ENCODE data around the gene KIF25.

The KIF25 gene, protein sequence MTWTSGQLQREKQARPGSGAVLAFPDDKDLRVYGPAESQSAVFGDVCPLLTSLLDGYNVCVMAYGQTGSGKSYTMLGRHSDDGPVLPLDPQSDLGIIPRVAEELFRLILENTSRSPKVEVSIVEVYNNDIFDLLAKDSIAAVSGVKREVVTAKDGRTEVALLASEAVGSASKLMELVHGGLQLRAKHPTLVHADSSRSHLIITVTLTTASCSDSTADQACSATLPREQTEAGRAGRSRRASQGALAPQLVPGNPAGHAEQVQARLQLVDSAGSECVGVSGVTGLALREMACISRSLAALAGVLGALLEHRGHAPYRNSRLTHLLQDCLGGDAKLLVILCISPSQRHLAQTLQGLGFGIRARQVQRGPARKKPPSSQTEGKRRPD
- 0 reads per million in 2 experiments for total RNA-seq

DNA sequence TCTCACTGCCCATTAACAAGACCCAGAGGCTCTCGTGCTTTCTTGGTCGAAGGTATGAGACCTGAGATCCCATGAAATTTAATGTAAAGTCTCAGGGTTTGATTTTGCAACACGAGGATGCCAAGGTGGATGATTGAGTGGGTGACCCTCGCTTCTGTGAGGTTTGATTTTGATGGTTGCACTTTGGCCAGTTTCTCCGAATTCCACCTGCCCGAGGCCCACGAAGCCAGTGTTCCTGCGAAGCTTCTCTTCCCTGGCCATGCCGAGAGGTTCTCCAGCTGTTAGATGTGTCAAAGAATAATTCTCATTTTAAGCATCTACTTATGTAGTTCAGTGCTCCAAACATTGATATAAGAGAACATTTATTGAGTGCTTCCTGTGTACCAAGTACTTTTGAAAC is at the start of gene KIF25:
TSS of gene KIF25 (plus strand) at position 30 of the 400 bp plus-strand sequence. CDS start 31,915 bp downstream, outside the sequence.
- DNase-seq (ENCODE audit: low read depth), result no peak

DNA sequence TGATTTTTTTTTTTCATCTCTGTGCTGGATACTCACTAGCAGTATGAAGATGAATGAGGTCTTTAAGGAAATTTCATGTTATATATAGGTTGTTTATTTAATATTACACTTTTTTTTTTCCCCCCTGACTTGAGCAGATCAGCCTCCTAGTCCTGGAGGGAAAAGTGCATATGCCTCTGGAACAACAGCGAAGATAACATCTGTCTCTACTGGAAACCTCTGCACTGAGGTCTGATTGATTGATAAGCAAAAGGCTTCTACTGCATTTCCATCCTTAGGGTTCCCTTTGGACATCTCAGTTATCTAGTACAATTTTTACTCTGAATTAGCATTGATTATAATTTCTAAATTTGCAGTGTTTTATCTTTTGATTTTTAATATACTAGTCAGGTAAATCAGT is 49.8 kb upstream of the KIF25 start:
- no peak for DNase-seq (ENCODE audit: low read depth)

DNA sequence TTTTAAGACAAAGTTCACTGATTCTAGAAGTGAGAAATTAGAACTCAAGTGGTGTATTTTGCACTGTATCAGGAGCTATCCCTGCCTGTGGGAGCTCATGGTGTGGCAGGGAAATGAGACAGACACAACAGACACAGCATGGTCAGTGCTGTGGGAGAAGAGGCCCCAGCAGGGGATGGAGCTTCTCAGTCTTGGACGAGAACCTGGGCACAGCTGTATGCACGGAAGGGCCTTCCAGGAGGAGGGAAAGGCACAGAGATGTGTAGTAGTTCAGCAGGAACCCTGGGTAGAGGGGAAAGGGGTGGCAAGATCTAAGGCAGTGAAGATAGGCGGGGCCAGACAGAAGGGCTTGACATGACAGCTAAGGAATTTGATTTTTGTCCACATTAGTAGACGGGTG is 48.8 kb upstream of the KIF25 start:
- no peak for DNase-seq (ENCODE audit: low read depth)

DNA sequence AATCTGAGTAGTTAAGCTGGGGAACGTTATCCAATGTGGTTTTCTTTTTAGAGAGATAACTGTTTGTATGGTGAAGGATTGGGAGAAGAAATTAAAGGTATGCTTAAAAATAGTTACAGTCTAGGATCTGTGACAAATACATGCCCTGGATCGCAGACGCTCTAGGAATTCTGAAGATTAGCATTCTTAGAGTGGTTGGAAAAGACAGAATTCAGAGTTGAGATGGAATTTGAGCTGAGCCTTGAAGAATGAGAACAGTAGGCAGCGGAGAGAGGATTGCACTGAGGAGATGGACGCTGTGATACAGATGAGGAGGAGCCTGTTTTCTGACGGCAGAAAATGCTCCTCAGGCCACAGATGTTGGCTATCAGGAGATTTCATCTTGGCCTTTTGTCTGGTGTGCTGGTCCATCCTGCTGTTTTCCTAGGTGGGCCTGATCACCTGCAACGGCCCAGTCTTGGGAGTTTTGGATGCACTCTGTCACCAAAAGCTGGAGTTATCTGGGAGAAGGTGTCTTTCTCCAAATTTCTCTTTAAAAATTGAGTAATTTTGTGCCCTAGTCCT is 48.3 kb upstream of the KIF25 start:
- DNase-seq (ENCODE audit: low read depth), result no peak

DNA sequence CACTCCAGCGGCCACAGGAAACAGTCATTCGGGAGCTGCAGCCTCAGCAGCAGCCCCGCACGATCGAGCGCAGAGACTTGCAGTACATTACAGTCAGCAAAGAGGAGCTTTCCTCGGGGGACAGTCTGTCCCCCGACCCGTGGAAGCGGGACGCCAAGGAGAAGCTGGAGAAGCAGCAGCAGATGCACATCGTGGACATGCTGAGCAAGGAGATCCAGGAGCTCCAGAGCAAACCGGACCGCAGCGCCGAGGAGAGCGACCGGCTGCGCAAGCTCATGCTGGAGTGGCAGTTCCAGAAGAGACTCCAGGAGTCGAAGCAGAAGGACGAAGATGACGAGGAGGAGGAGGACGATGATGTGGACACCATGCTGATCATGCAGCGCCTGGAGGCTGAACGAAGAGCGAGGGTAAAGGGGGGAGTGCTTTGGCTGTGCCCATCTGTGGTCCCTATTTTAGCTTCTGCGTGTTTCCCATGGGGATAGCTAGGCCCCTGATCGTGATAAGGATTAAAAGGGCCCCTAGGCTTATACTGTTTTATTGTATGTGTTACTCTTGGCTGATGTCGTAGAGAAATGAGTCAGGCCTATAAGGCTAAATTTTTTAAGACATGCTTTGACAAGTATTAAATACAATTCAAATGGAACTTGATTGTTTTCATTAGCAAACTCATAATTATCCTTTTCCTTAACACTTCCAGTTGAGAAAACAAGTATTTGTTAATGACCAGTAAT is 45.5 kb upstream of the KIF25 start:
- DNase-seq (ENCODE audit: low read depth), result no peak

DNA sequence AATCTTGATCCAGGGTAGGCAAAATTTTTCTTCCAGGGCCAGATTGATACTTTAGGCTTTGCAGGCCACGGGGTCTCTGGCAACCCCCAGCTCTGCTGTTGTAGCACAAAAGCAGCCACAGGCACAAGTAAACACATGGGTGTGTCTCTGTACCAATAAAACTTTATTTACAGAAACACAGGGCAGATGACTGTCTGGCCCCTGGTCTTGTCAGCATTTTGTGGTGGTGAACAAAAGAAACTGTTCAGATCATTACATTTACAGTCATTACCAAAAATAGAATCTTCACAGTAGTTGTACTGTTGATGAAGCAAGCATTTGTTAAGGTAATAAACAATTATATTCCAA is 45.0 kb upstream of the KIF25 start:
- DNase-seq (ENCODE audit: low read depth), result no peak

DNA sequence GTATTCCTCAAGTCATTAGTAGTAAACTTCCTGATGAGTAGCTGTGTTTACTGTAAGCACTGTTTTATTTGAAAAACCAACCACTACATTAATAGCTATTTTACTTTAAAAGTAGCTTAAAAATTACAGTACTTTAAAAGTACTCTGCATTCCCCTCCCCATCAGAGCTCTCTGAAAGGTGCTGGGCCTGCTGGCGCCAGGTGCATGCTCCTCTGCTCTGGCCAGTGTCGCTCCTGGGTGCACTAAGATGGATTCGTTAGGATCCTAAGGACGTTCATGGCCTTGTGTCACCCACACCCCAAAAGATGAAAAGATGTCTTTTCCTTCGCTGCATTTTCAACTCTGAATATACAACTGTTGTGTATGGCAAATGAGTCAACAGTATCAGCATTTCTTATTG is 43.9 kb upstream of the KIF25 start:
- DNase-seq (ENCODE audit: low read depth), result no peak

DNA sequence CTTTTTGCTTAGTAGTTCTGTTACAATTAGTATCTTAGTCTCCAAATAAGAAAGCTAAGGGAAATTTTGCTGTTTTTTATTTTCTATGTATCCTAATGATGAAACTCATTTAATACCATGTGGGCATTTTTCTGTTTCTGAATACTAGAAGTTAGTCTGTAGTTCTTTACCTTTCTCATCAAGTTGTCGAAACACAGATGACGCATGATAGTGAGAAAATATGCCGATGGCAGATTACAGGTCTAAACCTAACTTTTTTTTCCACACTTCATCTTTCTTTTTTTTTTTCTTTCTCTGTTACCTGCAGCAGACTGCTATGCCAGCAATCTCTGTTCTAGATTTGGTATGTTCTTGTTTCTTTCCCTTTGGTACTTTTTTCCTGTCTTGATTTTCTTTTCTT is 43.3 kb upstream of the KIF25 start:
- no peak for DNase-seq (ENCODE audit: low read depth)

DNA sequence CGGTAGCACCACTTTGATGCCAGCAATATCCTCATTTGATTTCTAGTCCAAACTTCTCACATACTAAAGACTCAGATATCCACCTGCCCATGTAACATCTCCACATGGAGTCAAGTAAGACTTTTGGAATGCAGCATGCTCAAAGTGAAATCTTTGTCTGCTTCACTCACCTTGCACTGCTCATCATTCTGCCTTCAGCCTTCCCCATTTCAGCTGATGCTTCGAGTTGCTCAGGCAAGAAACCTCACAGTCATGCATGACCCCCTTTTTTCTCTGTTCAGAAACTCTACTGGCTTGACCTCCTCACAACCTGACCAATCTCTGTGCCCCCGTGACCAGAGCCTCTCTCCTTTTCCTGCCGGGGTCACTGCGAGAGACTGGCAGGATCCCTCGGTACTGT is 41.0 kb upstream of the KIF25 start:
- no peak for DNase-seq (ENCODE audit: low read depth)

DNA sequence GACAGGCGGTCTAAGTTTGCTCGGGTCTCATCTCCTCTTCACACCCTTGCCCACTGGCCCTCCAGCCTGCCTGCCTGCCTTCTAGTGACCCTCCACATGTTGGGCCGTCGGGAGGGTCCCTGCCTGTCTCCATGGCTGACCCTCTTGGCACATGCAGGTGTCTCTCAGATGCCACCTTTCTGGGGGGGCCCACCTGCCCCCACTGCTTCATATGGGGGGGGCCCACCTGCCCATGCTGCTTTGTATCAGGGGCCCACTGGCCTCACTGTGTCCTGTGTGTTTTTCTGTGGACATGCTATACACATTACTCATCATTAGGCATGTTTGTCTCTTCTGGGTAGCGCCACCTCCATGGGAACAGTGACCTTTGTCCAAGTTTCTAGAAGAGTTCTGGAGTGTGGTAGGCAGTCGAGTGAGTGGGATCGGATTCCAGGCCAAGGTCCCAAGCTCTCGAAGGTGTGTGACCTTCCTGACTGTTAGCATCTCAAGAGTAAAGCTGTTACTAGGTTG is 40.4 kb upstream of the KIF25 start:
- no peak for DNase-seq (ENCODE audit: low read depth)

DNA sequence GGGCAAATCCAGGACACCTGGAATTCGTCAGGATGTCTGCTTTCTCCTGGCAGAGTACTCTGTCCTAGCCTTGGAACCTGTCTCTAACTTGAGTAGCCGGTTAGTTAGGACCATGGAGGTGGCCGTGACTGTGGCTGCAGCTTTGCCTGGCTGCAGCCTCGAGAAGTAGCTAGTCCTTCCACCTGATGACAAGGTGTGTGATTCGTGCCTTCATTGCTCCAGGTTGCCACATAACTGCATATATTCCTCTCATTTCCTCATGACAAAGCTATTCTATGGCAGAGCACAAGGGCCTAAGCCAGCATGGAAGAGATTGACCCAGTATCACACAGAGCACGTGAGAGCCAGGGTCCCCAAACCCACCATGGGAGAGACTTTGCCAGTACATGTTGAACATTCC is 39.8 kb upstream of the KIF25 start:
- DNase-seq (ENCODE audit: low read depth), result no peak

DNA sequence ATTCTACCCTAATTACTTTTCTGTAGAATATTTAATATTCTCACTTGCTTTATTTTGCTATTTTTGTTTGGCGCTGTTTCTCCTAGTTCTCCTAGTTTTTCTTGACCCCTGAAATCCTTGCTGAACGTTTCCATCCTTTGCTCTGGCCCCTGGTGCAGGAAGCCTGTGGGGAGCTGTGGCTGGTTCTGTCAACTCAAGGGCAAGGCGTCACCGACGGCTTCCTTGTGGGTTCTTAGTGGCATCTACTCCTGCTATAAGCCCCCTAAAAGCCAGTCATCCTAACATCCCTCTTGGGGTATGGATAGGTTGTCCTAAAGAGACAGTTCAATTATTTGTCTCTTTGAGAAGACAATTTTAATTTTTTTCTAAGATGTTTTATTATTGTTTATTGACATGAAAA is 36.9 kb upstream of the KIF25 start:
- DNase-seq (ENCODE audit: low read depth), result no peak

DNA sequence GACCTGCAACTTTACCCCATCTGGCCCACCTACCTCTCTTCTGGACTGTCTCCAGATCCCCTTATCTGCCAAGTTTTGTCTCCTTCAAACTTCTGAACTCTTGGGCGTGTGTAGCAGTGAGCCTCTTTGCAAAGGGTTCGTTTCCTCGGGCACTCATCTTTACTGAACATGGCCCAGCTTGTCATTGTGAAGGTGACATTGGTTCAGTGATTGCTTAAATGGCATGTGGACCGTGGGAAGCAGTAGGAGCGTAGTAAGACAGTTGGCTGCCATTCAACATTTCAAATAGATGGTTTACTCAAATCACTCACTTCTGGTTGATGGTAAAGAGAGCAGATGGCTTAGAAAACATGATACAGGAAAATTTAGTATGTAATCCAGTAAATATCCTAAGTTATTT is 34.8 kb upstream of the KIF25 start:
- DNase-seq (ENCODE audit: low read depth), result no peak

DNA sequence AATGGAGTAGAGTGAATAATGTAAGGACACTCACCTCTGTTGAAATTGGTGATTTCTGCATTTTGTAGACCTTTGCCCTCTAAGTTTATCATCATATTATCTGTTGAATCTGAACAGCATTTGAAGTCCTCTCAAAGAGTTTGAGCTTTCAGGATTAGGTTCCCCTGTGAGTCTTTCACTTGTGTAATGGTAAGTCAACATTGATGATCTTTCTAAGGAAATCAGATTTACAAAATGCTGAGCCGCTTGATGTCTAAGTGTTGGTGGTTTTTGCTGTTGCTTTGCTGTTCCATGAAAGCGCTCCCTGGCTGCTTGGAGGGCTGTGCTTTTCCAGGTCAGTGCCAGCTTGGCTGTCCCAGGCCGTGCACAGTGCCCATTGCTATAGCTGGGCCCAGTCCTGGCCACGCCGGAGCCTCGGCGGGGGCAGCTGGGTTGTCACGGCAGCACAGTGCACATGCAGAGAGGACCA is 33.8 kb upstream of the KIF25 start:
- no peak for DNase-seq (ENCODE audit: low read depth)

DNA sequence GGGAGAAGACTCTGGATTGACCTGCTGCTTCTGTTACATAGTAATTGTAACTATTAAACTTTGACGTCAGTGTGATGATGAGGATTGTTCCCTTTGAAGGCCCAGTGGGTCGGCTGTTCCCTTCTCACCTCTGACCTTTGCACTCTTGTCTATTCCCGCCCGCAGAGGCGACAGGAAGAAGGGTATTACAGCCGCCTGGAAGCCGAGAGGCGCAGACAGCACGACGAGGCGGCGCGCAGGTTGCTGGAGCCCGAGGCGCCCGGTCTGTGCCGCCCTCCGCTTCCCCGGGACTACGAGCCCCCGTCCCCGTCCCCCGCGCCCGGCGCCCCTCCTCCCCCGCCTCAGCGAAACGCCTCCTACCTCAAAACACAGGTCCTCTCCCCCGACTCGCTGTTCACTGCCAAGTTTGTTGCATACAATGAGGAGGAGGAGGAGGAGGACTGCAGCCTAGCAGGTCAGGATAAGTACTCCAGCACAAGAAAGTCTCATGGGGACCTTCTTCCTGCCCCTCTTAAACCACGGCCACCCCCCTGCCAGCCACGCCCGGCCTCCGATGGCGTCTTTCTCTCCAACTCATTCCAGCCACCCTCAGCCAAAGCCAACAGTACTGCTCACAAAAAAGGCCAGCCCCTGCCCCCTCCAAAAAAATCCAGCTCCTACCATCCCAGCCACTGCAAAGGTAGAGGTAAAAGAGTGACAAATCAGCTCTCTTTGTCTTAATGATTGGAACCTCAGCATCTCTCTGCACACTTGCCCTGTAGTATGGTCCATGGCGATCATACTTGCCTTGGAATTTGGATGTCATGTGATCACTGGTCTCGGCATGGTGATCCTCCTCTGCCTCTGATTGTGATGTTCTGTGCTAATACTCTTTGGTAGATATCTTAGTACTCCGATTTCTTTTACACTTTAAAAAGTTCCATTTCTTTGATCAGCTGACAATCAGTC is 31.6 kb upstream of the KIF25 start:
- DNase-seq (ENCODE audit: low read depth), result no peak

DNA sequence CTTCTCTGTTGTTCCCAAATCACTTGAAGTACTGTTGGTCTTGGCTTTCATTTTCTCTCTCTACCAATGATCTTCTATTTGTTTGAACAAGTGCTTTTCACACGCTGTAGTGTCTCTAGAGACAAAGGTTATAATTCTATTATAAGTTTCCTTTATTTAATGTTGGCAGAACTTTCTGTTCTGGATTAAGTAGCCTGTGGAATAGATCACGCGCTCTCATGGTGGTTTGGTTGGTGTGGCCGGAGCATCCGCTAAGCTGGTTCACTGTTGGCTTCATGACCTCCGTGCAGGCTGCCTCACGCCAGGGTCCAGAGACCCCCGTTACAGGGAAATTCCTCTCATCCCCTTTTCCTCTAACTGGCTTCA is 30.9 kb upstream of the KIF25 start:
- DNase-seq (ENCODE audit: low read depth), result no peak

DNA sequence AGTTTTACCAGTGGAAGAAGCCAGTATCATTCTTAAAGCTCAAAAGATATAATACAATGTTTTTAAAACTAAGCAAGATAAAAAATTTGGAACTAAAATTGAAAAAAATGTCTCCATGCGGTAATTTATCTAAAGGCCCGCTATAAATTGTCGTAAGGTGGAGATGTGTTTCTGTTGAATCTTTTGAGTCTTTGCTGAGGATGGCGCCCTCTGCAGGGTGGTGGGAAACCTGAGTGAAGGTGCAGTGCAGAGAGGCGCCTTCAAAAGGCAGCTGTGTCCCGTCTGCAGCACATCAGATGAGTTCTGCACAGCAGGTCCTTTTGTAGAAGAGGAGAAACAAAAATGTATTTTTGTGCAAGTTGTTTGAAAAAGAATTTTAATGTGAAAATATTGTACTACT is 29.4 kb upstream of the KIF25 start:
- DNase-seq (ENCODE audit: low read depth), result no peak

DNA sequence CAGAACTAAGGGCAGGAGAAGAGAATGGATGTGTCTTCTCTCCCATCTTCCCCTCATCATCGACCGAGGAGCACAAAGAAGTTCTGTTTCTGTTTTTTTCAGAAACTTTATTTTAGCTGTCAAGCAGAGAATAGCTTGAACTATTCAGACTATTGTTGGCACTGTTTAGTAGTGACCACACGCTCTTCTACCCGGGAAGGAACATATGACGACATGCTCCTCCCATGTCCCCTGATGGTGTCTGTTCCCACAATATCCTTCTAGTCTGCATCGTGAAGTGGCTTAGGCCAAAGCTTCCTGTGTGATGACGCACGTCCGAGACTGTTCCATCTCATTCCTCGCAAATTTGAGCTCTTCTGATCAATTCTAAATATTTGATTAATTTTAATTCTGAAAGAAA is 27.2 kb upstream of the KIF25 start:
- no peak for DNase-seq (ENCODE audit: low read depth)

DNA sequence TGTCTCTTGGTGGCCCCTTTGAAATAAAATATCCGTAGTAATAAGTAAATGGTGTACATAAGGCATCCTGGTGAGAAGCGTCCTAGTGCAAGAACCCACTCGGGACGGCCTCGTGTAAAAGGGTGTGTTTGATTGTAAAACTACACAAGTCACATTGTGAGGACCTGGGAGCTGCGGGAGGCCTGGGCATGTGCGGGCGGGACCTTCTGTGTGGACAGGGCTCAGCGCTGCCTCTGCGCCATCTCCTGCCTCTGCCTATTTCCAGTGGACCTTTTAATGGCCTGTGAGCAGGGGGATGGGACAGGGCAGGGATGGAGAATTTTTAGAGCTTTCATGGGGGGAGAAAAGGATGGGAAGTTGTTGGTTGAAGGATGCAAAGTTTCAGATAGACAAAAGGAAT is 25.3 kb upstream of the KIF25 start:
- DNase-seq (ENCODE audit: low read depth), result no peak

DNA sequence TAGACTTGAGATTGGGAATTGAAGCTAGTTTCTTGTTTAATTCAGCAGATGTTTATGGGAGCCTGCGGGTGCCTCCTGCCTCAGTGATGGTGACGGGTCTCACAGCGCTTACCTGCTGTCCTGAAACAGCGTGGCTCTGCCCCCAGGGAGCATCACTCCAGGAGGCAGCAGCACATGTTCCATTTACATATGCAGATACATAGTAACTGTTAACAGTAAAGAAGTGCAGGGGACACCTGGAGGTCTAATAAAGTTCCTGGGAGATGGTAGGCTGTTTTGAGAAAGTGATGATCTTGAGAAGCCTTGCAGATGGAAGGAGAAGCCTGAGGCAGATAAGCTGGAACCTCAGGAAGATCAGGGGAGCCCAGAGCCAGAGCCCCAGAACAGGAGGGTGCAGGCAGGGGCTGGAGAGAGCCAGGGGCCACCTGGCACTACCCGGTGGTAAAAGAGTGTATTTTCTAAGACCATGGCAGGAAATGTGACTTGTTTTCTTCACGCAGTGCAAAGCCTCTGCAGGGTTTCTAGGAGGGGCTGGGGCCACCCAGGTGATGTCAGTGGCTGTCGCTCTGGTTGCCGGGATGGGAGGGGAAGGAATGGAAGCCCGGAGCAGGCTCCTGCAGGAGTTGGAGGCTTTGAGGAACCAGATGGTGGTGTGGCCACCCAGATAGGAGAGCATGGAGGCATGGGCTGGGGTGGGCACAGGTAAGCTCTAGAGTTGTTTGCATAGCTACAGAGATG is 24.2 kb upstream of the KIF25 start:
- DNase-seq (ENCODE audit: low read depth), result no peak

DNA sequence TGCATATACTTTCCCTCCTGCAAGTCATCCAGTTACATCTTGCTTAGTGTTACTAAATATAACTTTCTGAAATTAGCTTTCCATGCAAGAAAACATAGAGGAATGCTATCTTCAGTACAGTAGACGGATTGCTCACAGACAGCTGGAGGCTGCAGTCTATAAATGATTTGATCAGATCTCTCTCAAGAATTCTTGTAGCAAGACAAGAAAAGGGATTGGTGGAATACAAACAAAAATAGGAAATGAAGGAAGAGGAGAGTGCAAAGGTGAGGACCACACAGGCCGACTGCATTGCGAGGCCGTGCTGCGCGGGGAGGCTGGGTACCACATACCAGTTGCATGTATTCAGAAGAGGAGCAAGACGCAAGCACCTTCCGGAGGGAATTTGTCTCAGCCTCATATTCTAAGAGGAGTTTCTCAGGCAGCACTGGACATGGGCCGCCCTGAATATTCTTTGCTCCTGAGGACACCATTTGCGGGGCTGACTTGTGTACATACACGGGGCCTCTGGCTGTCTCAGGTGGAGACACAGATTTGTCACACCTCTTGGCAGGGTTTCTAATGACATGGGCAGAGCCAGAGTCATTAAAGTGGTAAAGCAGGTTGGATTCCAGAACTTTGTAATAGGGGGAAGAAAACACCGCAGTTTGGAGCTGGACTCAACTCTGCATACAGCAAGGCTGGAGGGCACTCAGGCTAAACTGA is 22.7 kb upstream of the KIF25 start:
- DNase-seq (ENCODE audit: low read depth), result no peak
